Measurements from ENCODE around the gene ZNF516.
"Not testable (repeated sequence)": the region's sequence is repeated elsewhere in the genome, so short reads cannot be mapped to it uniquely, and the experiment has no call there.

The ZNF516 gene

GRCh38 chr18:76495006-76495370, at the start of gene ZNF516:
TSS of gene ZNF516 (minus strand) at chr18:76495242. CDS start at chr18:76443054, 52,188 bp downstream.
- peak in 4 of 6 experiments; percentile 14 to 26 (median 16) for DNase-seq

- no peak for DNase-seq
Measured at GRCh38 chr18:76538846-76539245, 43.8 kb upstream of the ZNF516 start.

GRCh38 chr18:76537621-76538020, 42.6 kb upstream of the ZNF516 start:
- no peak for DNase-seq

- not testable (repeated sequence) for DNase-seq
Measured at GRCh38 chr18:76536593-76536992, 41.6 kb upstream of the ZNF516 start.

GRCh38 chr18:76532875-76533274, 37.8 kb upstream of the ZNF516 start:
- no peak for DNase-seq

- no peak for DNase-seq
Measured at GRCh38 chr18:76530846-76531245, 35.8 kb upstream of the ZNF516 start.

- no peak for DNase-seq
Measured at GRCh38 chr18:76530391-76530790, 35.3 kb upstream of the ZNF516 start.

- DNase-seq: no peak
Measured at GRCh38 chr18:76529433-76529811, 34.4 kb upstream of the ZNF516 start.

- DNase-seq: no peak
Measured at GRCh38 chr18:76528477-76529432, 33.7 kb upstream of the ZNF516 start.

- DNase-seq: no peak
Measured at GRCh38 chr18:76525911-76526310, 30.9 kb upstream of the ZNF516 start.

- no peak for DNase-seq
Measured at GRCh38 chr18:76524900-76525698, 30.1 kb upstream of the ZNF516 start.

- DNase-seq: no peak
Measured at GRCh38 chr18:76524477-76524876, 29.4 kb upstream of the ZNF516 start.

GRCh38 chr18:76522551-76522950, 27.5 kb upstream of the ZNF516 start:
- DNase-seq: no peak

- DNase-seq: no peak
Measured at GRCh38 chr18:76522122-76522503, 27.1 kb upstream of the ZNF516 start.

- no peak for DNase-seq
Measured at GRCh38 chr18:76521417-76522121, 26.5 kb upstream of the ZNF516 start.

- DNase-seq: no peak
Measured at GRCh38 chr18:76518860-76519538, 24.0 kb upstream of the ZNF516 start.

GRCh38 chr18:76518123-76518859, 23.2 kb upstream of the ZNF516 start:
- no peak for DNase-seq

- DNase-seq: no peak
Measured at GRCh38 chr18:76515576-76515975, 20.5 kb upstream of the ZNF516 start.

- no peak for DNase-seq
Measured at GRCh38 chr18:76514573-76514972, 19.5 kb upstream of the ZNF516 start.

GRCh38 chr18:76507830-76508385, 12.9 kb upstream of the ZNF516 start:
- no peak for DNase-seq

- no peak for DNase-seq
Measured at GRCh38 chr18:76506974-76507764, 12.1 kb upstream of the ZNF516 start.
